ENCODE data around the gene LBX2.
A peak's percentile ranks its signal among the peaks of the same experiment; 100 is the strongest.
"Not testable (repeated sequence)": the region's sequence is repeated elsewhere in the genome, so short reads cannot be mapped to it uniquely, and the experiment has no call there.

LBX2 gene

DNA sequence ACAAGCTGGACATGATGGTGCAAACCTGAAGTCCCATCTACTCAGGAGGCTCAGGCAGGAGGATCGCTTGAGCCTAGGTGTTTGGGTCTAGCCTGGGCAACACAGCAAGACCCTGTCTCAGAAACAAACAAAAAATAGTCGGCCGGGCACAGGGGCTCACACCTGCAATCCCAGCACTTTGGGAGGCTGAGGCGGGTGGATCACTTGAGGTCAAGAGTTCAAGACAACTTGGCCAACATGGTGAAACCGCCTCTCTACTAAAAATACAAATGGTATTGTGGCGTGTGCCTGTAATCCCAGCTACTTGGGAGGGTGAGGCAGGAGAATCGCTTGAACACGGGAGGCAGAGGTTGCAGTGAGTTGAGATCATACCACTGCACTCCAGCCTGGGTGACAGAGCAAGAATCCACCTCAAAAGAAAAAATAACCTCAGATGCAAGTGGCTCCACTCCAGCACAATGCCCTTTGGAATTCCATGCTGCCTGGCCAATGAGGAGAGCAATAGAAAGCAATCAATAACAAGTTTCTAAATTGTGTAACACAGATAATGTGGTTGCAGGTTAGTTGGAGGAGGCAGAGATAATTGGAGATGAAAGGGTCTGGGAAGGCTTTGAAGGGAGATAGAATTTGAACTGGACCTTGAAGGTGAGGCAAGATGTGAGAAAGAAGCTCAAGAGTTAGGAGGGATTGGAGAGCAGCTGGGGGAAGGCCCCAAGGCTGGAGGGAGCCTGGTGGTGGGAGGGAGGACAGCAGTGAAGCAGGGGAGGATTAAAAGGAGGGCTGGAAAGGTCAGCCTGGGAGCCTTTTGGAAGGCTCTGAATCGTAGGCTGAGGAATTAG is 10.5 kb downstream of the LBX2 start:
- no peak overlapping the region for H3K9ac ChIP-seq (ENCODE audit: low read length)
- no peaks in the 10 kb centered on the region for H3K27me3 ChIP-seq (replicated peaks; ENCODE audit: control insufficient read depth, insufficient read depth, low read length)
- peaks cover 40% of the 10 kb centered on the region for H3K36me3 ChIP-seq (ENCODE audit: control insufficient read depth, insufficient read depth, low read length, severe bottlenecking)
- peaks cover 3% of the 10 kb centered on the region for H3K4me1 ChIP-seq (ENCODE audit: control insufficient read depth, insufficient read depth, low read length)
- DNase-seq (ENCODE audit: low read depth) = no peak
- H3K4me3 ChIP-seq (ENCODE audit: low read length) = no peak overlapping the region
- H3K9me3 ChIP-seq (ENCODE audit: control insufficient read depth, low read length) = no peaks in the 10 kb centered on the region

DNA sequence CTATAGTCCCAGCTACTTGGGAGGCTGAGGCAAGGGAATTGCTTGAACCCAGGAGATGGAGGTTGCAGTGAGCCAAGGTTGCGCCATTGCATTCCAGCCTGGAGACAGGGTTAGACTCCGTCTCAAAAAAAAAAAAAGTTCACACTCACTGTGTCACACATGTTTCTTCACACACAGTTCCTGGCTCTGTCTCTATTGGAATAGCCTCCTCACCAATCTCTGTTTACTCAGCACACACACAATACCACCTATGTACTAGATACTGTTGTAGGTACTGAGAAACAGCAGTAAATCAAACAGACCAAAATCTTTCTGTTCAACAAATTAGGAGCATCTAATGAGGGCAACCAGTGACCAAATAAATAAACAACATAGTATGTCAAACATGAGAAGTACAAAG is 13.3 kb downstream of the LBX2 start:
- Histone ChIP-seq H3K4me1 (ENCODE audit: control insufficient read depth, insufficient read depth, low read length) (peaks cover 17% of the 10 kb centered on the region), H3K36me3 (ENCODE audit: control insufficient read depth, insufficient read depth, low read length, severe bottlenecking) (peaks cover 12% of the 10 kb centered on the region)
- DNase-seq (ENCODE audit: low read depth) = no peak

DNA sequence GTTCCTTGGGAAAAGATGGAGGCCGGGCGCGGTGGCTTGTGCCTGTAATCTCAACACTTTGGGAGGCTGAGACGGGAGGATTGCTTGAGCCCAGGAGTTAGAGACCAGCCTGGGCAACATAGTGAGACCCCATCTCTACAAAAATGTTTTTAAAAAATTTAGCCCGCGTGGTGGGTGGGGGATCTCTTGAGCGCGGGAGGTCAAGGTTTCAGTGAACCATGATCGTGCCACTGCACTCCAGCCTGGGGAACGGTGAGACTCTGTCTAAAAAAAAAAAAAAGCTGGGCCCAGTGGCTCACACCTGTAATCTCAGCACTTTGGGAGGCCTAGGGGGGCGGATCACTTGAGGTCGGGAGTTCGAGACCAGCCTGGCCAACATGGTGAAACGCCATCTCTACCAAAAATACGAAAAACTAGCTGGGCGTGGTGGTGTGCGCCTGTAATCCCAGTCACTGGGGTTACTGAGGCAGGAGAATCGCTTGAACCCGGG is 15.7 kb downstream of the LBX2 start:
- Histone ChIP-seq H3K36me3 (ENCODE audit: control insufficient read depth, insufficient read depth, low read length, severe bottlenecking) (peaks cover 17% of the 10 kb centered on the region), H3K4me3 (ENCODE audit: low read length) (peak overlapping the region; percentile 100), H3K4me1 (ENCODE audit: control insufficient read depth, insufficient read depth, low read length) (peaks cover 23% of the 10 kb centered on the region), H3K9ac (ENCODE audit: low read length) (peak overlapping the region; percentile 93)
- H3K27me3 ChIP-seq (replicated peaks; ENCODE audit: control insufficient read depth, insufficient read depth, low read length); H3K9me3 ChIP-seq (ENCODE audit: control insufficient read depth, low read length); DNase-seq (ENCODE audit: low read depth): not testable (repeated sequence)

More for the DNA sequence above, 13.3 kb downstream of the LBX2 start:
- Histone ChIP-seq H3K9me3 (ENCODE audit: control insufficient read depth, low read length) (no peaks in the 10 kb centered on the region), H3K9ac (ENCODE audit: low read length) (no peak overlapping the region), H3K4me3 (ENCODE audit: low read length) (no peak overlapping the region), H3K27me3 (replicated peaks; ENCODE audit: control insufficient read depth, insufficient read depth, low read length) (no peaks in the 10 kb centered on the region)

DNA sequence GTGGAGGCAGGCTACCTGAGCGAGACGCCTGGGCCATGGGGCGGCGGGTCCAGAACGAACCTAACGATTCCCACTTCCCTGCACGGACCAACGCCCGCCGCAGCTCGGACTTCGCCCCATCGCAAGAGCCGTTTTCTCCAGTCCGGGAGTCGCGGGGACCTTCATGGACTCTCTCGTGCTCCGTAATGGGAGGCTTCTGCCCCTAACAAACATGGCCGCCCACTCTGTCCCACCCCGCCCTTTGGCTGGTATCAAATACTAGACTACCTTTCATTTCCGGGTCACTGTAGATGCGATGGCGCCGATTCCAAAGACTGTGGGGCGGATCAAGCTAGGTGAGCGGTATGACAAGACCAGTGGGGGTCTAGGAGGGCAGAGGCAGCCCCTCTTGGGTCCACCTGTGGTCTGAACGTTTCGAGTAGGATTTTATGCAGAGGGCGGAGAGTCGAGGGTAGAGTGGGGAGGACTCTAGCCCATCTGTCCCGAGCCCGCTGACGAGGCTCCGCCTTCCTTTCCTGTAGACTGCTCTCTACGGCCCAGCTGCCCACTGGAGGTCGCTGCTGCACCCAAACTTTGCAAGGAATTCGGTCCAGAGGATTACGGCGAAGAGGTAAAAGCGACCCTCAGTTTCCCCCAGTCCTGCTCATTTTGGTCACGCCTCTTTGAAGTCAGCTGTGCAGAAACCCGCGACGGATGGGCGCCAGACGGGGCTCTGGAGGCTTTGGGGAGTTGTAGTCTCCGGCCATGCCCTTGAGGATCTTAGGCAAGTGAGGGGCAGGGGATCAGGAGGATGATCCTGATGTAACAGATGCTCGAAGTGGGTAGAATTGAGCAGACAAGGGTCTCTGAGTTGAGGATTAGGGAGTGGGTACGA is 16.4 kb downstream of the LBX2 start, which contains the start of the genes CCDC142 and TTC31:
CCDC142 (minus strand) TSS at position 198 of the 874 bp plus-strand sequence; CDS start at position 37, 161 bp downstream.
TTC31 (plus strand) TSS at position 281 of the 874 bp plus-strand sequence; CDS start at position 296, 15 bp downstream.
- no peaks in the 10 kb centered on the region for H3K9me3 ChIP-seq (ENCODE audit: control insufficient read depth, low read length)
- H3K27me3 ChIP-seq (replicated peaks; ENCODE audit: control insufficient read depth, insufficient read depth, low read length) = no peaks in the 10 kb centered on the region
- peak within 1 kb of the TSS; percentile 93 for H3K9ac ChIP-seq (ENCODE audit: low read length)
- H3K4me1 ChIP-seq (ENCODE audit: control insufficient read depth, insufficient read depth, low read length) = peaks cover 22% of the 10 kb centered on the region
- H3K36me3 ChIP-seq (ENCODE audit: control insufficient read depth, insufficient read depth, low read length, severe bottlenecking) = peaks cover 17% of the 10 kb centered on the region
- peak within 1 kb of the TSS; percentile 100 for H3K4me3 ChIP-seq (ENCODE audit: low read length)
- DNase-seq (ENCODE audit: low read depth) = peak; percentile 98

DNA sequence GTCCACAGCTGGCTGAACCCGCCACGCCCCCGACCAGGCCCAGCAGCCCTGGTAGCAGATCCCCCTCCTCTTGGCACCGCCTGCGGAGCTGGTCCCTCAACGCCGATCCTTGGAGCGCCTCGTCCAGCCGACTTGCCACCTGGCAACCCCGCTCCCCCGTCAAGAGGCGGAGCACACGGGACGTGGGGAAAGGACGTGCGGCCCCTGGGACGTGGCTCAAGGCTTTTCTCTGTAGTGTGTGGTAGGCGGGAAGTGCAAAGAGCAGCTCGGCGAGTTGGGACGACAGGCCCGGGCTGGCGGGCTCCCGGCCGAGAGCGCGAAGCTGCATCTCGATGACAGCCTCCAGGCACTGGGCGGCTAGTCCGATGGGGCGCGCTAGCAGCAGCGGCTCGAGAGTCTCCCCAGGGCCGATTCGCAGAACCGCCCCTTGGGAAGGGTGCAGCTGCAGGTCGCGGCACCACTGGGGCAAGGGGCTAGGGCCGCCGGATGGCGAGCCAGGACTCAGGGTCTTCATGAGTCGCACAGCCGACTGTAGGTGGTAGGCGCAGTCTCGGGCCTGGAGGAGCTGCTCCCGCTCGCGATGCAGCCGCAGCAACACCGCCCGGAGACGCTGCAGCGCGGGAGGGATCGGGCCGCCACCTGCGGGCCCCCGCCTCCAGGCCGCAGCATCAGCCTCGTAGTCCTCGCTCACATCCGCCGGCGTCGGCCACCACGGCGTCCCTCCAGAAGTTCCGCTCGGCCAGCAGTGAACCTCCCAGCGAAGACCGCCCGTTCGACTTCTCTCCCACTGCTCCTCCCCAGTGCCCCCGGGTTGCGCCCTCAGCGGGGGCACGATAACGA is 17.2 kb downstream of the LBX2 start:
- Histone ChIP-seq H3K36me3 (ENCODE audit: control insufficient read depth, insufficient read depth, low read length, severe bottlenecking) (peaks cover 22% of the 10 kb centered on the region), H3K9me3 (ENCODE audit: control insufficient read depth, low read length) (no peaks in the 10 kb centered on the region), H3K9ac (ENCODE audit: low read length) (peak overlapping the region; percentile 93), H3K4me3 (ENCODE audit: low read length) (peak overlapping the region; percentile 100), H3K27me3 (replicated peaks; ENCODE audit: control insufficient read depth, insufficient read depth, low read length) (no peaks in the 10 kb centered on the region), H3K4me1 (ENCODE audit: control insufficient read depth, insufficient read depth, low read length) (peaks cover 20% of the 10 kb centered on the region)
- peak; percentile 63 for DNase-seq (ENCODE audit: low read depth)

DNA sequence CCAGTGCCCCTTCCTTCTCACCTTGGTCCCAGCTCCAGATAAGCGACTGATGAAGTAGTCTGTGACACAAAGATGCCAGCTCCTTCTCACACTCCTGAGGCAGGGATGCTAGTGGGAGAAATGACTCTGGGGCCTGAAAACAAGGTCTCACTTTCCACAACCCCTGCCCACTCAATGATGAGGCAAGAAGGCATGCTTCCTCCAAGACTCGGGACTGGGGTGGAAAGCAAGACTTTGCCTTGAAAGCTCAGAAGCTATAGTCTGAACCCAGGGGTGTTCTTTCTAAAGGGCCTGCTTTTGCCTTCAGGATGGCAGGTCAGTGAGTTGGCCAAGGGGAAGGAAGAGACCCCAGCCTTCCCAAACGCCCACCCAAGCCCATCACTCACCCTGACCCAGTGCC is 18.0 kb downstream of the LBX2 start:
- Histone ChIP-seq H3K4me1 (ENCODE audit: control insufficient read depth, insufficient read depth, low read length) (peaks cover 20% of the 10 kb centered on the region), H3K27me3 (replicated peaks; ENCODE audit: control insufficient read depth, insufficient read depth, low read length) (no peaks in the 10 kb centered on the region), H3K9me3 (ENCODE audit: control insufficient read depth, low read length) (no peaks in the 10 kb centered on the region), H3K4me3 (ENCODE audit: low read length) (peak overlapping the region; percentile 100), H3K9ac (ENCODE audit: low read length) (peak overlapping the region; percentile 93), H3K36me3 (ENCODE audit: control insufficient read depth, insufficient read depth, low read length, severe bottlenecking) (peaks cover 24% of the 10 kb centered on the region)
- DNase-seq (ENCODE audit: low read depth) = peak; percentile 28

DNA sequence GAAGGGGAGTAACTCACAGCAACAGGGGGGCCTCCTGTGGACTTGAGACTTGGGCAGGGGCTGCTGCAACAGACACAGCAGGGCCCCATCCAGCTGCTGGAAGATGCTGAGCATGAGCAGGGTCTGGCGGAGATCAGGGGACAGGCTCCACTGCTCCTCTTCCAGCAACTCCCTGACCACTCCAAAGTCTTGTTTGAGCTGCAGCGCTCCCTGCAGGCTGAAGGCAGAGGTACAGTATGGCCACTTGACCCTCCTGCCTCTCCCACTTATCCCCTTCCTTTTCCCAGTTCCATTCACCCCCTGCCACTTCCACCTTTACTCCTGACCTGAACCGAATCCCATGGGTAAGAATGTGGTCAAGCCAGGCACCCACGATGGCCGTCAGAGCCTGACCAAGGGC is 24.5 kb downstream of the LBX2 start:
- no peaks in the 10 kb centered on the region for H3K9me3 ChIP-seq (ENCODE audit: control insufficient read depth, low read length)
- DNase-seq (ENCODE audit: low read depth) = peak; percentile 25
- peaks cover 13% of the 10 kb centered on the region for H3K4me1 ChIP-seq (ENCODE audit: control insufficient read depth, insufficient read depth, low read length)
- H3K4me3 ChIP-seq (ENCODE audit: low read length) = no peak overlapping the region
- H3K36me3 ChIP-seq (ENCODE audit: control insufficient read depth, insufficient read depth, low read length, severe bottlenecking) = peaks cover 33% of the 10 kb centered on the region
- no peak overlapping the region for H3K9ac ChIP-seq (ENCODE audit: low read length)
- H3K27me3 ChIP-seq (replicated peaks; ENCODE audit: control insufficient read depth, insufficient read depth, low read length) = no peaks in the 10 kb centered on the region

DNA sequence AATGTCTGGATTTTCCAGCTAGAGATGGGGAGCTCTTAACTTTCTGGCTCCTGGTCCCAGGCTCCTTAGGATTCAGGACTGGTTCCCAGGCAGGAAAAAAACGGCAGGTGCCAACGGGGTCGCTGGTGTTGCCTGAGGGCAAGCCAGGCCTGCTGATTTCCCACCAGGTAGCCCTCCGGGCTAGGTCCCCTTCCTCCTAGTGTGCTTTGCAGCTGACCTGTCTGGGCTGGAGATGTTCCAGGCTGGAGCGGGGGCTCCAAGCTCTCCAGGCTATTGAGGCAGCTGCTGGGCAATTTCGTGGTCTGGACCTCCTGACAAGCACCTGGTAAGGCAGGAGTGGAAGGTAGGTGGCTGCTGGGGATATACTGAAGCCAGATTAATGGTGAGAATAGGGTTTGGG is 24.9 kb downstream of the LBX2 start:
- H3K9ac ChIP-seq (ENCODE audit: low read length) = no peak overlapping the region
- no peak overlapping the region for H3K4me3 ChIP-seq (ENCODE audit: low read length)
- peaks cover 13% of the 10 kb centered on the region for H3K4me1 ChIP-seq (ENCODE audit: control insufficient read depth, insufficient read depth, low read length)
- peaks cover 29% of the 10 kb centered on the region for H3K36me3 ChIP-seq (ENCODE audit: control insufficient read depth, insufficient read depth, low read length, severe bottlenecking)
- no peaks in the 10 kb centered on the region for H3K9me3 ChIP-seq (ENCODE audit: control insufficient read depth, low read length)
- no peak for DNase-seq (ENCODE audit: low read depth)
- H3K27me3 ChIP-seq (replicated peaks; ENCODE audit: control insufficient read depth, insufficient read depth, low read length) = no peaks in the 10 kb centered on the region

DNA sequence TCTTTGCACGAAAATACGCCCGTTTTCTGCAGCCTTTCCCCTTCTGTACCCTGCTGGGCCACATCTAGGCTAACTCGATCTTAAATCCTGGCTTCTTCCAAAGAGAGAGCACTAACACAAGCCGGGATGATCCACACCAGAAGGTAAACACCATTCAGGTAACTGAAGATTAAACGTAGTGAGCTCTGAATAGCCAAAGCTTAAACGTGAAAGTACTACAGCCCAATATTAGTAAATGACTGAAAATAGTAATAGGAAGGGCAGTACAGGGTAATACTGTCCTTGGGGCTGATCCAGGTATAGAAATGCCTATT is 26.5 kb downstream of the LBX2 start:
- Histone ChIP-seq H3K9ac (ENCODE audit: low read length) (peak overlapping the region; percentile 98), H3K36me3 (ENCODE audit: control insufficient read depth, insufficient read depth, low read length, severe bottlenecking) (peaks cover 25% of the 10 kb centered on the region), H3K4me1 (ENCODE audit: control insufficient read depth, insufficient read depth, low read length) (peaks cover 13% of the 10 kb centered on the region), H3K9me3 (ENCODE audit: control insufficient read depth, low read length) (no peaks in the 10 kb centered on the region), H3K27me3 (replicated peaks; ENCODE audit: control insufficient read depth, insufficient read depth, low read length) (no peaks in the 10 kb centered on the region), H3K4me3 (ENCODE audit: low read length) (peak overlapping the region; percentile 94)
- no peak for DNase-seq (ENCODE audit: low read depth)

DNA sequence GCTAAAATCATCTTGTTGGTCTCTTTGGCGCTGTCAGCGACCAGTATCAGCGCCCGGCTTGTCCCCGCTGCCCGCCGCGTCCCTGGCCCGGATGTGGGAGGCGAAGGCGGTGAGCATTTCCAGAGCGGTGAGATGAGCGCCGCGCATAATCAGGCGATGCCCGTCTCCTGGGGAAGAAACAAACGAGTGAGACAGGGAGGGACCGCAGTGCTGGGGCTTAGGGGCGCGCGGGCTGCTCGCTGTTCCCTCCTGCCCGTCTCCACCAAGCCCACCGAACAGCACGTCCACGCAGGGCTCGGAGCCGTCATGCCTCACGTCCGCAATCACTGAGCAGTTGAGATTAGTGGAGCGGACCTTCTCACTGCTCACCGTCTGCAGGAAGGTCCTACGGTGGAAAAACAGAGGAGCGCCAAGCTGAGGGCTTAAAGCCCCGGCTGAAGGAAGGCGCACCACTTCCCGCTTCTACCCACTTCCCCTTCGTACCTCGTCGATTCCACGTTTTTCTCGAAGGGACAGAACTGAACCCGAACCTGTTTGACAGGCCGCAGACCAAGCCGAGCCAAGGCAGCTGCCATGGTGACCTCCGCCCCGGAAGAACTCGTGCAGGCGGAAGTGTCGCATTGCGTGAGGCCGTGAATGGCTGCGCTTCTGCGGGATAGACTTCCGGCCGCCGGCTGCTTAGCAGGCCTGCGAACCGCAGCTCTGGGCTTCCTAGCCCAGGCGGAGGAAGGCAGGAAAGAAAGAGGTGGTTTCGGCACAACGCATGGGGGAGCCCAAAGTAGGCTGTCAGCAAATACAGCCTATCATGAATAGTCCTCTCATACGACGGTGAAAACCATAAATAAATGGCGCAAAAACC is 27.1 kb downstream of the LBX2 start, which contains the start of gene MRPL53:
MRPL53 (minus strand) TSS at position 595 of the 859 bp plus-strand sequence; CDS start at position 575, 20 bp downstream.
- Histone ChIP-seq H3K27me3 (replicated peaks; ENCODE audit: control insufficient read depth, insufficient read depth, low read length) (no peaks in the 10 kb centered on the region), H3K36me3 (ENCODE audit: control insufficient read depth, insufficient read depth, low read length, severe bottlenecking) (peaks cover 20% of the 10 kb centered on the region), H3K9ac (ENCODE audit: low read length) (peak within 1 kb of the TSS; percentile 98), H3K4me3 (ENCODE audit: low read length) (peak within 1 kb of the TSS; percentile 94), H3K4me1 (ENCODE audit: control insufficient read depth, insufficient read depth, low read length) (peaks cover 13% of the 10 kb centered on the region), H3K9me3 (ENCODE audit: control insufficient read depth, low read length) (no peaks in the 10 kb centered on the region)
- peak; percentile 96 for DNase-seq (ENCODE audit: low read depth)

Data from adipocyte (in vitro differentiated cells).